Measurements from ENCODE around the gene HACD1. TPM values are rescaled to one million over a fixed set of nuclear protein-coding genes. Genes with fewer than 3 reads are reported as not detected.
A peak's percentile ranks its signal among the peaks of the same experiment; 100 is the strongest.

HACD1 gene
- total and polyA plus RNA-seq, 2 of the 4 experiments (the other 2 are of a cell fraction): 10.0 to 24.9 TPM

GRCh38 chr10:17645621-17646345 is 28.6 kb upstream of the HACD1 start:
- Histone ChIP-seq H3K36me3 (ENCODE audit: control insufficient read depth, insufficient read depth, low read length) (no peaks in the 10 kb centered on the region; the same call in 1 of the 2 replicates), H4K8ac (ENCODE audit: low read depth in 2 of 2, low read length in 2 of 2) (no peak overlapping the region), H3K4me3 (ENCODE audit: insufficient read depth, low read depth, low read length) (peak overlapping the region; percentile 83), H3K27me3 (ENCODE audit: control insufficient read depth, insufficient read depth, low read length) (no peaks in the 10 kb centered on the region), H3K56ac (ENCODE audit: extremely low read depth, insufficient read depth, low read length) (no peak overlapping the region), H3K18ac (ENCODE audit: low read depth, low read length) (no peak overlapping the region), H3K9me1 (ENCODE audit: insufficient read depth, low read length) (peaks cover 5% of the 10 kb centered on the region; the same call in 1 of the 2 replicates), H3K27ac (ENCODE audit: insufficient read depth, low read length) (peak overlapping the region; percentile 9; the same call in 1 of the 2 replicates), H2BK20ac (ENCODE audit: low read depth, low read length) (no peak overlapping the region), H3K23ac (ENCODE audit: low read depth, low read length) (peak overlapping the region; percentile 69; the same call in 1 of the 2 replicates), H4K5ac (ENCODE audit: low read depth, low read length) (no peak overlapping the region), H3K4me2 (ENCODE audit: low read depth, low read length) (peak overlapping the region; percentile 96), H2BK5ac (ENCODE audit: low read depth, low read length, poor library complexity, severe bottlenecking) (peak overlapping the region; percentile 67), H2BK120ac (ENCODE audit: low read depth, low read length) (no peak overlapping the region), H3K14ac (replicated peaks; ENCODE audit: low read depth, low read length) (no peak overlapping the region; the same call in 1 of the 2 replicates), H2BK15ac (ENCODE audit: low read depth, low read length) (no peak overlapping the region), H2AK9ac (replicated peaks; ENCODE audit: low read depth, low read length, poor library complexity) (no peak overlapping the region), H3K79me1 (ENCODE audit: low read depth in 1 of 2, low read length in 2 of 2) (peaks cover 20 to 57% of the 10 kb centered on the region in 2 experiments), H3K4ac (ENCODE audit: low read depth, low read length) (no peak overlapping the region), H2AK5ac (ENCODE audit: low read depth, low read length) (peak overlapping the region; percentile 1; the same call in 1 of the 2 replicates), H3K9ac (ENCODE audit: low read depth, low read length) (peak overlapping the region; percentile 58; the same call in 1 of the 2 replicates), H3K9me3 (ENCODE audit: control insufficient read depth, insufficient read depth, low read length) (no peaks in the 10 kb centered on the region), H4K20me1 (ENCODE audit: insufficient read depth, low read length) (peaks cover 36% of the 10 kb centered on the region), H3K4me1 (ENCODE audit: control insufficient read depth, insufficient read depth, low read length) (peaks cover 7% of the 10 kb centered on the region), H4K91ac (ENCODE audit: insufficient read depth, low read depth, low read length) (no peak overlapping the region), H2AFZ (replicated peaks; ENCODE audit: low read length, poor library complexity) (no peak overlapping the region)
- intact Hi-C loops (cut with micrococcal nuclease) (loop anchor here (2.0 kb wide), 1 partner anchor 29 kb away; the partner anchor contains the start of gene HACD1), dilution Hi-C loops (cut with HindIII; ENCODE audit: low sequenced_read_pairs, unreplicated experiment) (no loop called here), in situ Hi-C loops (cut with MboI; ENCODE audit: low sequenced_read_pairs) (no loop called here)
- CTCF ChIA-PET: interaction anchor here (0.8 kb wide), 1 partner anchor 28 kb away, joined by 3 read pairs; no protein-coding TSS in a partner anchor
- POLR2A ChIA-PET (ENCODE audit: unreplicated experiment): no interaction called here
- DNase-seq (peak; percentile 18), ATAC-seq (ENCODE audit: low read depth) (no peak)
- TF ChIP-seq NFE2L2 (IDR thresholded peaks at IDR 0.05; ENCODE audit: low read depth, low read length) (no peak), SMC3 (IDR thresholded peaks at IDR 0.05; ENCODE audit: low read depth, low read length) (no peak), ELK1 (IDR thresholded peaks at IDR 0.05; ENCODE audit: borderline replicate concordance, low read depth, low read length) (no peak), USF2 (IDR thresholded peaks at IDR 0.05; ENCODE audit: low read depth, low read length) (no peak), MXI1 (IDR thresholded peaks at IDR 0.05; ENCODE audit: borderline replicate concordance, low read depth, low read length) (no peak), RFX5 (IDR thresholded peaks at IDR 0.05; ENCODE audit: low read depth, low read length) (no peak), BHLHE40 (IDR thresholded peaks at IDR 0.05; ENCODE audit: low read depth, low read length) (no peak), POLR2A (IDR thresholded peaks at IDR 0.05; ENCODE audit: low read depth, low read length) (no peak), CEBPB (IDR thresholded peaks at IDR 0.05; ENCODE audit: low read depth, low read length) (no peak), CHD1 (IDR thresholded peaks at IDR 0.05; ENCODE audit: low read depth, low read length) (no peak)
- BruUV-seq (replicated peaks): no TSS peak
- no CpG with 5 or more reads among the region's 6 CpGs for WGBS, 2 experiments (ENCODE audit: extremely low coverage in 2 of 2, insufficient read length in 1 of 2)

All from IMR-90 (cell line).